ENCODE data around the gene CCR7. TPM values are rescaled to one million over a fixed set of nuclear protein-coding genes. Genes with fewer than 3 reads are reported as not detected.

CCR7 gene
- total RNA-seq, 1 donor from 2014 or later, result 1.4 TPM

- ATAC-seq (no peak), DNase-seq (ENCODE audit: low spot score) (peak; percentile 34)
- intact Hi-C loops (cut with DNase I), result no loop called here
Measured at GRCh38 chr17:40528692-40529417, 36.4 kb downstream of the CCR7 start.

DNA sequence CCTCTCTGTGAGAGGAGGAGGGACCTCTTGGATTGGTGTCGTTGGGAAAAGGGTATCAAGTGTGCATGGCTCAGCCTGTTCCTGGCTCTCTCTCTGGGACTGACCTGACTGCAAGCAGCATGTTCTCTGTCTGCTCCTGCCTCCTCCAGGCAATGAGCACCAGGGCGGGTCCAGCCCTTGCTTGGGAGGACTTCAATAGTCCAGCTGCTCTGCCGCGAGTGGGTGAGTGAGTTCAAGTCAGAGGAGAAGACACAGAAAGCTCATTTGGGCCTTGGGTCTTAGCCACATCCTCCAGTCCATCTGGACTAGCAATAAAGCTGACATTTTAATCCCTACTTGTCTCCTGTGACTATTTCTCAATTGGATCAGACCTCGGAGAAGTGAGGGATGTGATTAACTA, 38.6 kb downstream of the CCR7 start:
- DNase-seq (ENCODE audit: low spot score) (peak; percentile 65), ATAC-seq (peak; percentile 91)
- intact Hi-C loops (cut with DNase I), result no loop called here

GRCh38 chr17:40525294-40525693, 40.0 kb downstream of the CCR7 start:
- DNase-seq (ENCODE audit: low spot score) (no peak), ATAC-seq (no peak)
- intact Hi-C loops (cut with DNase I), result no loop called here

- DNase-seq (ENCODE audit: low spot score), result peak; percentile 26
- no peak for ATAC-seq
- intact Hi-C loops (cut with DNase I), result no loop called here
Measured at GRCh38 chr17:40524243-40524965, 40.9 kb downstream of the CCR7 start.

GRCh38 chr17:40522961-40523310, 42.3 kb downstream of the CCR7 start:
- intact Hi-C loops (cut with DNase I), result no loop called here
- peak; percentile 10 for DNase-seq (ENCODE audit: low spot score)

DNA sequence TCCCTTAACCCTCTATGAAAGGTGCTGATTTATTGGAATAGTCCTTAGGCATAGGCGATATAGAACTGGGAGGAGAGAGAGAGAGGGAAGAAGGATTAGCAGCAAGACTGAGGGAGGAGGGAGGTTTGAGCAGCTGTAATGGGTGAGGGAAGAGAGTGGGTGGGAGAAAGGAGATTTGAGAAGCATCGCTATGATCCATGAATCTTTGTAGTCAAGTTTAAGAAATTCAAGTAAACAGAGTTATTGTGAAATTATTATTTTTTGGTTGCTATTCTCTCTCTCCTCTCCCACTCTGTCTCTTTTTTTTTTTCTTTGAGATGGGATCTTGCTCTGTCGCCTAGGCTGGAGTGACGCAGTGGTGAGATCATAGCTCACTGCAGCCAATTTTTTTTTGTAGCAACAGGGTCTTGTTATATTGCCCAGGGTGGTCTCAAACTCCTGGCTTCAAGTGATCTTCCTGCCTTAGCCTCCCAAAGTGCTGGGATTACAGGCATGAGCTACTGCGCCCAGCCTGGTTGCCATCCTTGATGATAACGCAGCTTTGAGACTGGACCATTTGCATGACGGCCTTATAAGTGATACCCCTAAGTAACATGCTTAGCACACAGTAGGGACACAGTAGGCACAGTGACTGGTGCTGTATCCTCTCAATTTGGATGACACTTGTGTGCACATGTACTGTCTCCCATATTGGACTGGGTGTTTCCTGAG, 42.9 kb downstream of the CCR7 start:
- intact Hi-C loops (cut with DNase I), result no loop called here
- no peak for ATAC-seq
- DNase-seq (ENCODE audit: low spot score), result peak; percentile 41

More at GRCh38 chr17:40522961-40523310, 42.3 kb downstream of the CCR7 start:
- ATAC-seq, result no peak

- intact Hi-C loops (cut with DNase I), result no loop called here
- DNase-seq (ENCODE audit: low spot score) (peak; percentile 60), ATAC-seq (no peak)
Measured at GRCh38 chr17:40520991-40521453, 44.2 kb downstream of the CCR7 start.

DNA sequence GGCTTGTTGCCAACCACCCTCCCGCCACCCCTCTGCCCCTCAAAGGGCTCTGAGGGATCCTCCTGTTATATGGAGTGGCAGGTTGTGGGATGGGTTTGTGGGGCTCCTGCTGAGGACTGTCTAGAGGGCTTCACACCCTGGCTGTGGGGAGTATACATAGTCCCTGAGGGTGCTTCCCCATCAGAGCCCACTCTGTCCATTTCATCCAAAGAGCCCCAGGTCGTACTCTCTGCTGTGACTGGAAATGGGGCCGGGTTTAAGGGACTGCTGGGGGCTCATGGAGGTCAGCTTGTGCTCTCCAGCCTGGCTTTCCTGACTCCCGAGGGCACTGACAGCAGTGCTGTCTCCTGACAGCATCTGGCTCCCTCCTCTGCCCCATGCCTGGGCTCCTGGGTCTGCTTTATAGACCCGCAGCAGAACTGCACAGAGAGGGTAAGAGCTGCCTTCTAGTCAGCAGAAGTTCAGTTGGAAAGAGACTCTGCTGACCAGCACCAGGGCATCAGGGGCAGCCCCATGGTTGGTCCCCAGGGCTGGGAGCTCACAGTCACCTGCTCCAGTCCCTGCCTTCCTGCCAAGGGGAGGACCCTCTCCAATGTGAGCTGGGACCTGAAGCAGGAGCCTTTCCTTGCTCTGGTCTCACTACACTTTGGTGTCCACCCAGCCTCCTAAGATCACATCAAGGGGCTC, 46.0 kb downstream of the CCR7 start:
- intact Hi-C loops (cut with DNase I), result no loop called here
- DNase-seq (ENCODE audit: low spot score) (peak; percentile 45), ATAC-seq (no peak)

- intact Hi-C loops (cut with DNase I), result no loop called here
- ATAC-seq (no peak), DNase-seq (ENCODE audit: low spot score) (peak; percentile 45)
Measured at GRCh38 chr17:40518401-40519088, 46.7 kb downstream of the CCR7 start.

DNA sequence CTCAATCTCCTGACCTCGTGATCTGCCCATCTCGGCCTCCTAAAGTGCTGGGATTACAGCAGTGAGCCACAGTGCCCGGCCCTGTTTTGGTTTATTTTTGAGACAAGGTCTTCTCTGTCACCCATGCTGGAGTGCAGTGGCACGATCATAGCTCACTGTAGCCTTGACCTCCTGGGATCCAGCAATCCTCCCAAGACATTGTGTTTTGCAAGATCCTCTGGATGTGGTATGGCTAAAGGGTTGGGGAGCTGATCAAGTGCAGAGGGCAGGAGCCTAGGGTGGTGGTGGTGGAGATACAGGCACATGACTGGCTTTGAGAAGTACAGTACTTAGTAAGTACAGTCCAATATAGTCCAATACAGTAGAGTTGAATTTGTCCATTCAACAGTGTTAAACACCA, 47.3 kb downstream of the CCR7 start:
- ATAC-seq, result no peak
- intact Hi-C loops (cut with DNase I), result no loop called here
- peak; percentile 25 for DNase-seq (ENCODE audit: low spot score)

GRCh38 chr17:40517286-40517662, 48.0 kb downstream of the CCR7 start:
- peak; percentile 33 for DNase-seq (ENCODE audit: low spot score)
- intact Hi-C loops (cut with DNase I), result no loop called here
- no peak for ATAC-seq

GRCh38 chr17:40516581-40517285, 48.5 kb downstream of the CCR7 start:
- intact Hi-C loops (cut with DNase I), result no loop called here
- DNase-seq (ENCODE audit: low spot score), result peak; percentile 54
- no peak for ATAC-seq

DNA sequence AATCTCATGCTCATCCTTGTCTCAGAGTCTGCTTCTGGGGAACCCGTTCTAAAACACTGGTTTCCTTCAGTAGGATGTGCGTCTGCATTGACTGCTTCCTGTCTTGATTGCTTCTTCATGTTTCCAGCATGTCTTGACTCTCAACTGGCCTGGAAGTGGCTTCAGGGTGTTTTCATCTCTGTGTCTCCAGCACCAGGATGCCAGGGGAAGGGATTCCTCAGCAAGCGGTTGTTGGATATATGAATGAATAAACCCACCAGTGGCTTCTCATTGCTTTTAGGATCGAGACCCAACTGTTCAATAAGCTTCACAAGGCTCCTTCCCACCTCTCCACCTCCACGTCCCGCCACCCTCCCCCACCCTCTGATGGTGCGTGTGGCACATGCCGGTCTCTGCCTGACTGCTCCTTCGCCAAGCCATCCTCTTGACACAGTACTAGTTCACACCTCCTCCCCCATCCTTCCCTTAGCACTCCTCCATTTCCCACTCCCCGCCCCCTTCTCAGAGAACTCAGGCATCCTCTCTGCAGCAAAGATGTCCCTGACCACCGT, 49.7 kb downstream of the CCR7 start:
- ATAC-seq (no peak), DNase-seq (ENCODE audit: low spot score) (peak; percentile 49)
- intact Hi-C loops (cut with DNase I), result no loop called here

DNA sequence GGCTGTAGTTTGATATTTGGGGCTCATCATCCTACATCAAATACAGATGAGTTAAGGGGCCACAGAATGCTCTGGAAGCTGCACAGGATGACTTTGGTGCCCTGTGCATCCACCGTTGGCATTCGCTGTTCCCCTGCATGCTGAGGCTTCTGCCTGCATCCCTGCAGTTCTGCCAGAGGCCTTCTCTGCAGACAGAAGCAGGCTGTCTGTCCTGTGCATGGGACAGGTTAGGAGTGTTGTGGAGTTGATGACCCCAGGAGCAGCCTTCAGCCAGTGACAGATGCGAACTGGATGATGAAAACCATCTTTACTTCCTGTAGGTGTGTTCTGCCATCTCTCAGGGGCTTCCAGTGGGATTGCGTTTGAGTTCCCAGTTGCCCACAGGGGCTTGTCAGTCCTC, 50.3 kb downstream of the CCR7 start:
- ATAC-seq (no peak), DNase-seq (ENCODE audit: low spot score) (no peak)
- intact Hi-C loops (cut with DNase I), result no loop called here

DNA sequence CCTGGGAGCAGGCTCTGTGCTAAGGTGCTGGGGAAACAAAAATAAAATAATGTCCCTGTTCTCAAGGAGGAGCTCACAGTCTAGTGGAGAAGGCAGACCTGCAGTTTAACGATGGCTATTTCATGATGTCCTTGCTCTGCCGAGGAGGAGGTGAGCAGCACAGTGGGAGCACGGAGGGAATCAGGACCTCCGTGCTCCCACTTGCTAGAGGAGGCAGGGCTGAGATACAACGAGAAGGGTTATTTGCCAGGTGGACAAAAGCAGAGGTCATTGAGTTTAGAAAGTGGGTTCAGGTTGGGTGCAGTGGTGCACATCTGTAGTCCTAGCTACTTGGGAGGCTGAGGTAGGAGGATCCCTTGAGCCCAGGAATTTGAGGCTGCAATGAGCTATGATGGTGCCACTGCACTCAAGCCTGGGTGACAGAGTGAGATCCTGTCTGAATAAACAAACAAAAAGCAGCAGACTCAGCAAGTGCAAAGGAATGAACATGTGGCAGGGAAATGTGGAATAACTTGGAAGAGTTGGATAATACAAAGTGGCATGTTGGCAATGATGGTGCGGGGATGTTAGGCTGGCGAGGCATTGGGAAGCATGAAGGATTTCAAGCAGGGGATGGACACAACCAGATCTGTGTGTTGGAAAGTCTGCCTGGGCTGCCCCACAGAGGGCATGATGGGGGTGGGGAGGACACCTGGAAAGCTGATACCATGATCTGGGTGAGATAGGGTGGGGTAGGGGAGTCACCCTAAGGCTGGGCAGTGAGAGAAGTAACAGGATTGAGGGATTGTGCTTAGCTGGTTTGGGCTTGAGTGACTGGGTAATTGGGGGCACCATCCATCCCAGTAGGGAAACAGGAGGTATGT, 51.0 kb downstream of the CCR7 start:
- ATAC-seq (no peak), DNase-seq (ENCODE audit: low spot score) (no peak)
- intact Hi-C loops (cut with DNase I), result no loop called here

DNA sequence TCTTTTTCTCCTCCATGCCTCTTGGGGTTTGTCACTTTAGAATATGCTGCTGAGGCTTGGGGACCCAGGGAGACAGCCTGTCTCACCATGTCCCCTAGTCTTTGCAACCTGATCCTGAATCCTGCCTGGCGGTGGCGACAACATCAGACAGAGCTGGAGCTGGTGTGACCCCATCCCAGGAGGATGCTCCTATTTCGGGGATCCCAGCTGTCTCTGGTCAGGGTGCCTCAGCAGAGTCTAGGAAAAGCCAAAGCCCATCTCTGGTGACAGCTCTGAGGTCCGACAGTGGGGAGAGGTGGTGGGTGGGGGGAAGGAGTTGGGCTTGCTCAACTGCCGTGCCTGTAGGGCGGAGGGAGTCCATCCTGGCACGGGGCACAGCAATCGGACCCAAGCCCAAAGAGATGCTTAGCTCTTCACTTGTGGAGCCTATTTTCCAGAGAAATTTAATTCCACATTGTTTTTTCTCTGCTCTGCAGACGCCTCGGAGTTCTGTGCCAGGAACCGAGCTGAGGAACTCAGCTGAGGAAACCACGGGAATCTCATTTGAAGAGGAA, 53.5 kb downstream of the CCR7 start:
- ATAC-seq (peak; percentile 6), DNase-seq (ENCODE audit: low spot score) (no peak)
- intact Hi-C loops (cut with DNase I), result no loop called here

- intact Hi-C loops (cut with DNase I), result no loop called here
- ATAC-seq (no peak), DNase-seq (ENCODE audit: low spot score) (no peak)
Measured at GRCh38 chr17:40511136-40511535, 54.1 kb downstream of the CCR7 start.
